Sigmoid colon (tissue), 4 donors: ENCODE data around the gene LEO1.

Source experiments
- EP300 ChIP-seq, 4 donors: sonication (generic); formaldehyde crosslinking; IDR thresholded peaks; one replicate each; pipeline ENCODE4 v1.6.1; 2017; ENCODE audit warnings: antibody characterized with exemption in 4 of 4
- POLR2A ChIP-seq, 2 donors: fragments of 450-650 bp; IDR thresholded peaks; one replicate each; pipeline ENCODE4 v1.6.1; 2016; ENCODE audit warnings: antibody characterized with exemption in 2 of 2, mild to moderate bottlenecking in 2 of 2, moderate library complexity in 2 of 2
- TF ChIP-seq, protein P1 (sequence below), 4 experiments: fragments of 450-650 bp in 3 of 4; fragments of 200-600 bp in 1 of 4; IDR thresholded peaks; one replicate each; pipeline ENCODE4 v1.5.1; 2016 to 2019; ENCODE audit warnings: antibody characterized with exemption in 4 of 4, mild to moderate bottlenecking in 3 of 4, moderate library complexity in 2 of 4

- TF ChIP-seq, protein P1, sequence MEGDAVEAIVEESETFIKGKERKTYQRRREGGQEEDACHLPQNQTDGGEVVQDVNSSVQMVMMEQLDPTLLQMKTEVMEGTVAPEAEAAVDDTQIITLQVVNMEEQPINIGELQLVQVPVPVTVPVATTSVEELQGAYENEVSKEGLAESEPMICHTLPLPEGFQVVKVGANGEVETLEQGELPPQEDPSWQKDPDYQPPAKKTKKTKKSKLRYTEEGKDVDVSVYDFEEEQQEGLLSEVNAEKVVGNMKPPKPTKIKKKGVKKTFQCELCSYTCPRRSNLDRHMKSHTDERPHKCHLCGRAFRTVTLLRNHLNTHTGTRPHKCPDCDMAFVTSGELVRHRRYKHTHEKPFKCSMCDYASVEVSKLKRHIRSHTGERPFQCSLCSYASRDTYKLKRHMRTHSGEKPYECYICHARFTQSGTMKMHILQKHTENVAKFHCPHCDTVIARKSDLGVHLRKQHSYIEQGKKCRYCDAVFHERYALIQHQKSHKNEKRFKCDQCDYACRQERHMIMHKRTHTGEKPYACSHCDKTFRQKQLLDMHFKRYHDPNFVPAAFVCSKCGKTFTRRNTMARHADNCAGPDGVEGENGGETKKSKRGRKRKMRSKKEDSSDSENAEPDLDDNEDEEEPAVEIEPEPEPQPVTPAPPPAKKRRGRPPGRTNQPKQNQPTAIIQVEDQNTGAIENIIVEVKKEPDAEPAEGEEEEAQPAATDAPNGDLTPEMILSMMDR (IDR thresholded peaks at IDR 0.05): no peak
- no peak for TF ChIP-seq EP300 (IDR thresholded peaks at IDR 0.05)
- TF ChIP-seq POLR2A (IDR thresholded peaks at IDR 0.05): no peak
These were observed 37.3 kb upstream of the LEO1 start for GRCh38 chr15:52008698-52009434.
